RWPE2 (cell line): ENCODE results near the gene PIM3.
A peak's percentile ranks its signal among the peaks of the same experiment; 100 is the strongest.

Experiments used
- ATAC-seq: fragments of 200-7000 bp; cut with Tn5 transposase; 3 replicates; pipeline ENCODE4 v1.9.1; 2021; ENCODE audit warnings: low read depth
- DNase-seq: peaks from one replicate; pipeline ENCODE4 v3.0.0-alpha.2; 2020; ENCODE audit warnings: low spot score
- H3K27ac ChIP-seq: fragments of 450-650 bp; 2 replicates; pipeline ENCODE4 v1.5.1; 2017; ENCODE audit warnings: mild to moderate bottlenecking; ENCODE audit not compliant: poor library complexity, severe bottlenecking
- H3K27me3 ChIP-seq: fragments of 250-450 bp; sonication (Bioruptor Pico); 2 replicates; pipeline ENCODE4 v1.5.1; 2021; ENCODE audit warnings: mild to moderate bottlenecking, moderate library complexity; ENCODE audit not compliant: insufficient read depth, poor library complexity, severe bottlenecking
- H3K36me3 ChIP-seq: fragments of 250-450 bp; sonication (Bioruptor Pico); 2 replicates; pipeline ENCODE4 v1.5.1; 2020; ENCODE audit warnings: low read depth, mild to moderate bottlenecking, moderate library complexity
- H3K4me1 ChIP-seq: fragments of 250-450 bp; sonication (Bioruptor Pico); 2 replicates; pipeline ENCODE4 v1.5.1; 2021; ENCODE audit warnings: mild to moderate bottlenecking, moderate library complexity; ENCODE audit not compliant: insufficient read depth, poor library complexity, severe bottlenecking
- H3K4me3 ChIP-seq: fragments of 250-450 bp; sonication (Bioruptor Pico); 2 replicates; pipeline ENCODE4 v1.5.1; 2021; ENCODE audit warnings: mild to moderate bottlenecking, moderate library complexity; ENCODE audit not compliant: severe bottlenecking
- H3K9me3 ChIP-seq: fragments of 250-450 bp; sonication (Bioruptor Pico); 2 replicates; pipeline ENCODE4 v1.5.1; 2021; ENCODE audit warnings: mild to moderate bottlenecking, moderate library complexity; ENCODE audit not compliant: severe bottlenecking
- CTCF ChIP-seq: fragments of 450-650 bp; IDR thresholded peaks from one replicate; pipeline ENCODE4 v1.5.1; 2017; ENCODE audit warnings: mild to moderate bottlenecking, moderate library complexity; ENCODE audit not compliant: poor library complexity, severe bottlenecking

Gene PIM3

GRCh38 chr22:49958366-49958921, 2.1 kb upstream of the PIM3 start:
- H3K4me1 ChIP-seq, result peaks cover 10% of the 10 kb centered on the region
- H3K27ac ChIP-seq, result no peak overlapping the region
- no peaks in the 10 kb centered on the region for H3K9me3 ChIP-seq
- DNase-seq, result no peak
- no peak for ATAC-seq
- no peak overlapping the region for H3K4me3 ChIP-seq
- TF ChIP-seq CTCF, result no peak
- no peaks in the 10 kb centered on the region for H3K27me3 ChIP-seq
- peaks cover 17% of the 10 kb centered on the region for H3K36me3 ChIP-seq

GRCh38 chr22:49958931-49959781, 1.4 kb upstream of the PIM3 start:
- ATAC-seq, result no peak
- no peak for TF ChIP-seq CTCF
- H3K27ac ChIP-seq, result peak overlapping the region; percentile 81
- no peak for DNase-seq
- H3K4me3 ChIP-seq, result peak overlapping the region; percentile 83
- H3K27me3 ChIP-seq, result no peaks in the 10 kb centered on the region
- peaks cover 25% of the 10 kb centered on the region for H3K36me3 ChIP-seq
- H3K9me3 ChIP-seq, result no peaks in the 10 kb centered on the region
- H3K4me1 ChIP-seq, result peaks cover 14% of the 10 kb centered on the region

- Histone ChIP-seq H3K4me1 (peaks cover 14% of the 10 kb centered on the region), H3K4me3 (peak overlapping the region; percentile 83), H3K36me3 (peaks cover 29% of the 10 kb centered on the region), H3K9me3 (no peaks in the 10 kb centered on the region), H3K27me3 (no peaks in the 10 kb centered on the region), H3K27ac (peak overlapping the region; percentile 81)
- DNase-seq, result no peak
- ATAC-seq, result peak; percentile 40
- TF ChIP-seq CTCF, result no peak
Observed at GRCh38 chr22:49959782-49960158, 802 bp upstream of the PIM3 start.

- no peak for TF ChIP-seq CTCF
- Histone ChIP-seq H3K27me3 (no peaks in the 10 kb centered on the region), H3K27ac (peak overlapping the region; percentile 81), H3K9me3 (no peaks in the 10 kb centered on the region), H3K4me3 (peak overlapping the region; percentile 83), H3K4me1 (peaks cover 14% of the 10 kb centered on the region), H3K36me3 (peaks cover 34% of the 10 kb centered on the region)
- no peak for ATAC-seq
- peak; percentile 72 for DNase-seq
Observed at GRCh38 chr22:49961005-49961600, 531 bp downstream of the PIM3 start.
